ENCODE data around the gene FMN1.

The FMN1 gene

DNA sequence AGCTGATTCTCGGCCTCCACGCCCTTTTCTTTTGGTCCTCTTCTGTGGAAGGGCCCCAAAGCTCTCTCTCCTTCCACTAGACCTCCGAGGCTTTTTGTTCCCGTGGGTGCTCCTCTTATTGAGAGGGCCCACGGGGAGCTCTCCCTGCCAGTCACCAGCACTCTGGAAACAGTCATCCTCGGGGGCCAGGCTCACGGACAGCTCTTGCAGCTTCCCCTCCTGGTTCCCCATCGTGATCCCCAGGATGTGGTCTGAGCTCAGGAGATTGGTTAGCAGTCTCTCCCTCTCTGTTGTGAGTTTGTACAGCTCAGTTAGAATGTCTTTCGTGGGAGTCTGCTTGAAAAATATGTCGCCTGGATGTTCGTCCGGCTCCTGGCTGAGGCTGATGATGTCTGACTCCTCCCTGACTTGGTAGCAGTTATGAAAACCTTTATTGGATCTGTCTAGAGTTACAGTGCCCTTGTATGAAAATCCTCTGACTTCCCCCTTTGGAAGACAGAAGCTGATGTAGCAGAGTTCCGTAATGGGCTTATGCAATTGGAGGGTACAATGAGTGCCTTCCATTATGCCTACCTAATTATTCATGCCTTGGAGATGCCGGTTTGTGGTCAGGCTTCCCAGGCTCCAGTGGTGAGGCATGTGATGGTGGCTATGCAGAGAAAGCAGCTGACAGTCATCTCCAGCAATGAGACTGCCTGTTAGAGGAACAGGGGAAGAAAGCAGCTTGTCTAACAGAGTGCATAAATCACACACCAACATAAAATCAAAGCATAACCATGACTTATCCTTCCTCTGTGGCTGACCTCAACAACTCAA, 40.0 kb downstream of the FMN1 start:
- DNase-seq (ENCODE audit: low read depth) = peak; percentile 86

DNA sequence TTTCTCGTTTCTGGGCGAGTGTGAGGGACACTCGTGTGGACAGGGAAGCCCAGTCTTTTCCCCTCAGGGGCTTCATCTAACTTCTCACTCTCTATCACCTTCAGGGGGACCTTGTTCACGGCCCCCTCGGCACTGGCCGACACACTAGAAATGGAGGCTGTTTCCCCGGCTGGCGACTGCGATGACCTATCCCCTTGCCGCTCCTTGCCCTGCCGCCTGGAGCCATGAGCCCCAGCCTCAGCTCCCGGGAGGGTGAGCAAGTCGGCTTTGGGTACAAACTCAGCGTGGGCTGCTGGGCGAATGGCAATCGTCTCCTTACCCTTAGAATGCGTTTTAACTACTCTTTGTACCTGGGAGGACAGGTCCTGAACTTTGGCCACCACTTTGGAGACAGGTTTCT, 41.0 kb downstream of the FMN1 start:
- DNase-seq (ENCODE audit: low read depth) = no peak

GRCh38 chr15:33152502-33153109, 41.9 kb downstream of the FMN1 start:
- DNase-seq (ENCODE audit: low read depth) = no peak

DNA sequence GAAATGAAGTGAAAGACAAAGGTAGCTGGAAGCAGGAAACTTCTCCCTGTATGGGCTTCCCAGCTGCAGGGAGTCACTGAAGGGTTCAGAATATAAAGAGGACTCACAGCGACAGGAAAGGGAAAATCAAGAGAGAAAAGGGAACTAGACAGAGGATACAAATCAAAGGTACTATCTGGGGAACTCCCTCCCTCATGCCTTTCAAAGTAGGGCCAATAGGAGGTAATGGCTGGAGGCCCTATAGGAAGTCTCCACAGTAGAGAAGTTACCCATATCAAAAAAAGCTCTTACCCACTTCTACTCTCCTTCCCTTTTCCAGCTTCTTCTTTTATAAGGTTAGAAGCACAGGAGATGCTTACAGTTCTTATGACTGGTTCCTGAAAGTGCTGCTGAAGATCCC, 43.5 kb downstream of the FMN1 start:
- DNase-seq (ENCODE audit: low read depth) = no peak

DNA sequence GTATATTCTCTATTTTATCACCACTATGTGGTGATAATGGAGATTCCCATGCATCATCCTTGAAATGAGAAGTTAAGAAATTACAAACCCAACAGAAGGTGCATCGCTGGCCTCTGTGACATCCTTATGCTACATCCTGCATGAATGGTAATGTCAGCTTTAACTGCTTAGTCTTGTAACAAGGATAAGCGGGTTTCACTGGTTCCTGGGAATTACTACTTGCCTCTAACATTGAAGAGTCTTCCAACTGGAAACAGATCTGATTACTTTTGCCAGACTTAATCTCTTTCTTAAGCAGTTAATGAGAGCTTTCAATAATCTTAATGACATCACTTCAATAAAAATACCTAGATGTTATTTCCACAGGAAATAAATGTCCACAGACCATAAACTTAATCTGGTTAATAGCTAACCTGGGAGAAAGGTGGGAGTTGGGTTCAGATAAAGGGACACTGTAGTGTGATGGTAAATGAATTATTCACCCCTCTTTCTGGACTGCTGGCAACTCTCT, 44.0 kb downstream of the FMN1 start:
- no peak for DNase-seq (ENCODE audit: low read depth)

- DNase-seq (ENCODE audit: low read depth) = no peak
Observed at GRCh38 chr15:33149919-33150318, 44.6 kb downstream of the FMN1 start.

GRCh38 chr15:33148129-33148751, 46.3 kb downstream of the FMN1 start:
- DNase-seq (ENCODE audit: low read depth) = no peak

GRCh38 chr15:33146051-33146450, 48.5 kb downstream of the FMN1 start:
- no peak for DNase-seq (ENCODE audit: low read depth)

DNA sequence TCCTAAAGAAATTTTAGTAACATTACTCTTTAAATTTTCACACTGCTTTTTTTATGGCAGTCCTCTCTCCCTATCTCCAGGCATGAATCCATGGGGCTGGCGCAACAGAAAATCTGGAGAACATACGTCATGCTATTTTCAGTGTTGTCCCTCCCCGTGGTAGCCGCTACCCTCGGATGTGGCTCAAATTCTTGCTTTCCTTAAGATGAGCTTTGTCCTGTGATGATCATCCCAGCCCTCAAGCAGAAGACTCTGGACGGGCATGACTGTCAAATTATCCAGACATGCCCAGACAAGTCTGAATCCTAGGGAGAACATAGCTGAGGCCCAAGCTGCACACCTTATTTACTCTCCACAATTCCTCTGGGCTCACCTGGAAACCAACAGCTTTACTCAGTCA, 49.1 kb downstream of the FMN1 start:
- no peak for DNase-seq (ENCODE audit: low read depth)

DNA sequence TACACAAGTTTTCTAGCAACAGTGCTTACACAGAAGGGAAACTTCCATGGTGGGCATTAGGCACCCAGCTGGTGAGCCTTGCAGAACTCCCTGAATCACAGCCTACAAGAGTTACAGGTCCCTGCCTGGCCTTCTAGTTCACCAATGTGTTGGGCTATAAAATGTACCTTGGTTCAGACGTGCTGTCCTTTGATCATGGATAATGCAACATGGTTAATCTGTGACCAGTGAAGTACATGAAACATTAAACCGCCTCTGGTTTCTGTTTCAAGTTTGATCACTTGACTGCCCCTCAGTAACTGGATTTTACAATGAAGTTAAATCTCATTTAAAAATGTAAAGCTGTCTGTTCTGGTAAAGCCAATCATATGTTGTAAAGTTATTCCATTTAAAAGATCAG, 51.8 kb downstream of the FMN1 start:
- DNase-seq (ENCODE audit: low read depth) = no peak

- DNase-seq (ENCODE audit: low read depth) = no peak
Observed at GRCh38 chr15:33138000-33138399, 56.5 kb downstream of the FMN1 start.

- DNase-seq (ENCODE audit: low read depth) = no peak
Observed at GRCh38 chr15:33137101-33137500, 57.4 kb downstream of the FMN1 start.

- no peak for DNase-seq (ENCODE audit: low read depth)
Observed at GRCh38 chr15:33136353-33136752, 58.2 kb downstream of the FMN1 start.

GRCh38 chr15:33135355-33135781, 59.1 kb downstream of the FMN1 start:
- DNase-seq (ENCODE audit: low read depth) = peak; percentile 31

GRCh38 chr15:33132722-33133345, 61.7 kb downstream of the FMN1 start:
- no peak for DNase-seq (ENCODE audit: low read depth)

DNA sequence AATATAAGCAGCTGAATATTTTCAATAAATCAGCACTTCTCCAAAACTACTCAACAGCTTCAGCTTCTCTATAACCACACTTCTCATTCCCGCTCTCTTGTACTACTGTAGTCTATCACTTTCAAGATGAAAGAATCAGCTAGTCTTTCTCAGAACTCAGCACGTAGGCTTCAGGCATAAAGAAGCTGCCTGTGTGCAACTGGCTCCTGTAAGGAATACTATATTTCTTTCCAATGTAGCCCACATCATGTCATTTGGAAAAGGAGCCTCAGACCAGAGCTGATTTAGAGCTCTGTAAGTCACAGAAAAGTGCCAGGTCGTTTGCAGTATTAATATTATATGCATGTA, 62.3 kb downstream of the FMN1 start:
- DNase-seq (ENCODE audit: low read depth) = no peak

GRCh38 chr15:33131552-33132232, 62.8 kb downstream of the FMN1 start:
- DNase-seq (ENCODE audit: low read depth) = no peak

- peak; percentile 80 for DNase-seq (ENCODE audit: low read depth)
Observed at GRCh38 chr15:33126559-33127290, 67.8 kb downstream of the FMN1 start.

DNA sequence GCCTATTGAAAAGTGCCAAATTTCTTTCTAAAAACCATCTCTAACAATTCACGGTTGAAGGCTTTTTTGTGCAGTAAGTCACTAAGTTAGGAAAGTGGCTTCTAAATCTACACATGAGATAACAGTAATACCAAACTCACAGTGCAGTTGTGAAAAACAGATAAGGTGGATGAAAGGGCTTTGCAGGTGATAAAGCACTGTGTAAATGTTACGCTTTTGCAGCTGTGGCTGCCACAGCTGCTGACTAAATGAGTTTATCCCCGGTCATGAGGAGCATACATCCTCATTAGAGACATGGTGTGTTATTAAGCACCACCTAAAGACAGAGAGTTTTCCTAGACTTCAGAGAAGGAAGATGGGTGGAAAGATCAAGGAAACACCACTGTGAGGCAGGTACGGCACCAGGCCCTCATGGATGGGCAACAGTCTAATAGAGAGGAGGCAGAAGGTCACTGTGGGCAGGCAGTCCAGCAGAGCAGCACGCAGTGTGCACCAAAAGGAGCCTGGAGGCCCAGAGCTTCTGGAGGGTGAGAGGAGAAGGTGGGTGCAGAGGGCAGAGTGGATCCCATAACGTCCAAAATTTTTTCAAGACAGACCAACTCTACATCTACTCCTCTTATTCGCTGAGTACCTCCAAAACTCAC, 68.5 kb downstream of the FMN1 start:
- no peak for DNase-seq (ENCODE audit: low read depth)

DNA sequence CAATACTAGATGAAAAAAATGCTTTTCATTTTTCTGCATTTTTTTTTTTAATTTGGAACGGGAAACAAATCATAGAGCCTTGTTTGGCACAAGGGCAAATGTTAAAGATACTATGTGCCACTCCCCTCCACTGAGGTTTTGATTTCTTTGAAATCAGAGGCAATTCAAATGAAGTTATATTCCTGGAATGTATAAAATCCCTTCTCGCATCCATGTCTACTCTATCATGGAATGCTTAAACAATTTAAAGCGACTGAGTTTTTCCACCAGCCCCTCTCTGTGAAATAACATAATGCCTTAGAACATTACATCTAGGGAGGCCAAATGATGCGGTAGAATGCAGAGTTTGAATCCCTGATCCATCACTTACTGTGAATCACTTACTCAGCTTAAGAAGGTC, 69.7 kb downstream of the FMN1 start:
- DNase-seq (ENCODE audit: low read depth) = no peak

DNA sequence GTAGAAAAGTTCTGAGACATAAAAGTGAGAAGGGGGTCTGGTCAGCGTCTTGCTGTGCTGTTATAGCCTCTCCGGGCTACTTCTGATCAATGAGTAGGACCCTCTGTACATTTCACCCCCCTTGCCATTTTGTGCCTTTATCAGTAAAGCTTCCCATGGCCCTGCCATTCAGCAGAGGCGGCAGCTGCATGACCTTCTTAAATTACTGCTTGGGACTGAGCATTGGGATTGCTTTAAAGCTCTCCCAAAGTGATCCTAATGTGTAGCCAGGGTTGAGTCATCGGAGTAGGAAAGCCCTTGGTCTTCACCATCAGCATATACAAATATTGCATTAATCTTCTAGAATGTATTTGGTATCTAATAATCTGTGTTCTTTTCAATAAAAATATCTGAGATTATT, 70.2 kb downstream of the FMN1 start:
- no peak for DNase-seq (ENCODE audit: low read depth)

Data from GM04503 (cell line).